NCI-H1105 treated with DMSO at 0.1 percent for 48 hours (cell line): ENCODE measurements around the gene ZNF407.
"Not testable (repeated sequence)": the region's sequence is repeated elsewhere in the genome, so short reads cannot be mapped to it uniquely, and the experiment has no call there.

Source experiments
- DNase-seq: peaks from one replicate; lab custom pipeline; 2025; lab: John Stamatoyannopoulos, UW

Gene ZNF407, protein sequence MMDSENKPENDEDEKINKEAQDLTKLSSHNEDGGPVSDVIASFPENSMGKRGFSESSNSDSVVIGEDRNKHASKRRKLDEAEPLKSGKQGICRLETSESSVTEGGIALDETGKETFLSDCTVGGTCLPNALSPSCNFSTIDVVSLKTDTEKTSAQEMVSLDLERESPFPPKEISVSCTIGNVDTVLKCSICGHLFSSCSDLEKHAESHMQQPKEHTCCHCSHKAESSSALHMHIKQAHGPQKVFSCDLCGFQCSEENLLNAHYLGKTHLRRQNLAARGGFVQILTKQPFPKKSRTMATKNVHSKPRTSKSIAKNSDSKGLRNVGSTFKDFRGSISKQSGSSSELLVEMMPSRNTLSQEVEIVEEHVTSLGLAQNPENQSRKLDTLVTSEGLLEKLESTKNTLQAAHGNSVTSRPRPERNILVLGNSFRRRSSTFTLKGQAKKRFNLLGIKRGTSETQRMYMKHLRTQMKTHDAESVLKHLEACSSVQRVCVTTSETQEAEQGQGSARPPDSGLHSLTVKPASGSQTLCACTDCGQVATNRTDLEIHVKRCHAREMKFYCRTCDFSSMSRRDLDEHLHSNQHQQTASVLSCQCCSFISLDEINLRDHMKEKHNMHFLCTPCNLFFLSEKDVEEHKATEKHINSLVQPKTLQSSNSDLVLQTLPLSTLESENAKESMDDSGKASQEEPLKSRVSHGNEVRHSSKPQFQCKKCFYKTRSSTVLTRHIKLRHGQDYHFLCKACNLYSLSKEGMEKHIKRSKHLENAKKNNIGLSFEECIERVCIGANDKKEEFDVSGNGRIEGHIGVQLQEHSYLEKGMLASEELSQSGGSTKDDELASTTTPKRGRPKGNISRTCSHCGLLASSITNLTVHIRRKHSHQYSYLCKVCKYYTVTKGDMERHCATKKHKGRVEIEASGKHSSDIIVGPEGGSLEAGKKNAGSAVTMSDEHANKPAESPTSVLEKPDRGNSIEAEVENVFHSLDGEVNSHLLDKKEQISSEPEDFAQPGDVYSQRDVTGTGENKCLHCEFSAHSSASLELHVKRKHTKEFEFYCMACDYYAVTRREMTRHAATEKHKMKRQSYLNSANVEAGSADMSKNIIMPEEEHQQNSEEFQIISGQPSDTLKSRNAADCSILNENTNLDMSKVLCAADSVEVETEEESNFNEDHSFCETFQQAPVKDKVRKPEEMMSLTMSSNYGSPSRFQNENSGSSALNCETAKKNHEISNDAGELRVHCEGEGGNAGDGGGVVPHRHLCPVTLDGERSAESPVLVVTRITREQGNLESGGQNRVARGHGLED (N-terminal part only)

DNA sequence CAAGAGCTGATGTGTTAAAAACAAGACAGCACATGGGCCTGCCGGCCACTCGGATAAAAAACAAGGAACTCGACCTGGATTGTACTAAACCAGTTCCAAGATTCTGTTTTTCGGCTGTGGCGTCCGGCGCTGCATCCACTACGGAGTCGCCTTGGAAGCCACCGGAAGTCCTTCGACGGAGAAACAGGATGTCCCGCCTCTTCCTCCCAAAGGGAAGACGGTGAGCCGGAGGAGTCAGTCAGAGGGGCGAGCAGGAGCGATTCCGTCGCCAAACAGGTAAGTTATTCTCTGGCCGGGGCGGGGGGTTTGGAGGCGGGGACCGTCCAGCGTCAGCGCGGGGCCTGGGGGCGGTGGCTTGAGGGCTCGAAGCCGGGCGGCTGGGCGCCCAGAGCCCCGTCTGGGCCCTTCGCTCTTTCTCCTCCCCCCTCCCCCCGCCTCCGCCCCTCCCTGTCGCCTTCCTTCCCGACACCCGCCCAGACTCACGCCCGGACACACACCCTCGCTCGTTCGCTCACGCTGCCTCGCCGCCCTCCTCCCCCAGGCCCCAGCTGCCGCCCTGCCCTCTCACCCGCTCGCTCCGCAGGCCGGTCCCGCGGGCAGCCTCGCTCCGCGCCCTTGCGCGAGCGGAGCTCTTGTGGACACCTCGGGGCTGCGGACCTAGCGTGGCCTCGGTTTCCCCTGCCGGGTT, at the start of gene ZNF407:
ZNF407 (plus strand) TSS at position 209 of the 688 bp plus-strand sequence. CDS start 33,150 bp downstream, outside the sequence.
- peak; percentile 90 for DNase-seq

DNA sequence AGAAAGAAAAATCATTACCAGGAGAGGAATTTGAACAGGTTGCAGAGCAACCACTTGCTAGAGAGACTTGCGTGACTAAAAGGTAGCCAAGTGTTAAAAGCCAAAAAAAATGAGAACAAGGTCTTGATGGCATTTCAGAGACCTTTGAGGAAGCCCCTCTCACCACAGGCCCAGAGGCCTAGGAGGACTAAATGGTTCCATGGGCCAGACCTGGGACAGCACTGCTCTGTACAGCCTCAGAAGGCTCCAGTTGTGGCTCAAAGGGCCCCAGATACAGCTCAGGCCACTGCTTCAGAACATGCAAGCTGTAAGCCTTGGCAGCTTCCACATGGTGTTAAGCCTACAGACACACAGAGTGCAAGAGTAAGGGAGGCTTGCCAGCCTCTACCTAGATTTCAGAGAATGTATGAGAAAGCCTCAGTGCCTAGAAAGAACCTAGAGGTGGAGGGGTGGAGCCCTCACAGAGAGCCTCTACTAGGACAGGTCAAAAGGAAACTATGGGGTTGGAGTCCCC, 48.0 kb upstream of the ZNF407 start:
- DNase-seq, result no peak

DNA sequence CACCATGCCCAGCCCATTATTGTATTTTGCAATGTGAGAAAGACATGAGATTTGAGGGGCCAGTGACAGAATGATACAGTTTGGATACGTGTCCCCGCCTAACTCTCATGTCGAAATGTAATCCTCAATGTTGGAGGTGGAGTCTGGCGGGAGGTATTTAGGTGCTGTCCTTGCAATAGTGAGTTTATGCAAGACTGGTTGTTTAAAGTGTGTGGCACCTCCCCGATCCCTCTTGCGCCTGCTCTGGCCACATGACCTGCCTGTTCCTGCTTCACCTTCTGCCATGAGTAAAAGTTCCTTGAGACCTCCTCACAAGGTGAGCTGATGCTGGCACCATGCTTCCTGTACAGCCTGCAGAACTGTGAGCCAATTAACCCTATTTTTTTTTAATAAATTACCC, 46.8 kb upstream of the ZNF407 start:
- no peak for DNase-seq

DNA sequence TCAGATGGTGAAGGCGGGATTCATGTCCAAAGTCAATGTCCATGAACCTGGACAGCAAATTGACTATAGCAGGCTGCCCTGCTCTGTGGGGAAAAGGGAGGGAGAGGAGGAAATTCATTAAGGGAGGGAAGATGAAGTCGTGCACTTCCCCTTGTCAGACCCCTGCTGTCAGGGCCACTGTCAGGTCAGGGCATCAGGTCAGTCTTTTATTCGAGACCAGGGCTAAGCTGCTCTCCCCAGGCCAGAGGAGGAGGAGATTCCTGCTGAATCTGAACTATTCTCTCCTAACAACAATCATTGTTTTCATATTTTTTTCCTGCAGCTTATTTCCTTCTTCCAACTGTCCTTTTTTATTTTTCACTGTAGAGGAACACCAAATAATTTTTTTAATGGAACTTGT, 46.2 kb upstream of the ZNF407 start:
- no peak for DNase-seq

DNA sequence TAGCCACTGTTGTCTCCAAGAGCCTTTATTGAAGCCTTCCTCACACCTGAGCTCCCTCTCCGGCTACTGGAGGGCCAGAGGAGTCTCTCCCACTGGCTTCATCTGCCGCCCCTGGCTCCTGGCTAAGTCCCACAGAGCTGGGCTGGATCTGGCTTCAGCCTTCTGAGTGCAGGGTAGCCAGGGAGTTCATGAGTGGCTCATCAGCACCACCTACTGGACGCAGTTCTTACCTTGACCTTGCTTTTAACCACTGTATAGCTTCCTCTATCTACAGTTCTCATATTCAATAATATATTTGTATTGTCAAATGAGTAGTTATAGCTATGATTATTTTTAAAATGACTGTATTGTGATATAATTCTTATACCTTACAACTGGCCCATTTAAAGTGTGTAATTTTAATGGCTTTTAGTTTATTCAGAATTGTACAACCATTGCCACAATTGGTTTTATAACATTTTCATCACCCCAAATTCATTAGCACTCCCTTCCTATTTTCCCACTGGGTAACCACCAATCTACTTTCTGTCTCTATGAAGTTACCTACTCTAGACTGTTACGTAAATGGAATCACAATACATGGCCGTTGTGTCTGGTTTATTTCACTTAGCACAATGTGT, 45.6 kb upstream of the ZNF407 start:
- peak; percentile 81 for DNase-seq

DNA sequence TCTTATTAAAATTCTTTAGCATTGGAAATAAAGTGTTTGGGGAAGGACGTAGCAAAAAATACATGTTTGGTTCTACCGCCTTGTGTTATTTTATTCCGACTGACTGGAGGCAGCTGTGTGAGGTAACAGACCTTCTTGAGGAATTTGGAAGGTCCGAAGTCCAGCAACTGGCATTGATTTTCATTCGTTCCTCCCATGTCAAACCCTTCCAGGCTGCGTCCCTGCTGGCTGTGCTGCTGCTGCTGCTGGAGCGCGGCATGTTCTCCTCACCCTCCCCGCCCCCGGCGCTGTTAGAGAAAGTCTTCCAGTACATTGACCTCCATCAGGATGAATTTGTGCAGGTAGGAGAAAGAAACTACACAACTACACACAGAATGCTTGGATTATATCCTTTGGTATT, 41.5 kb upstream of the ZNF407 start:
- no peak for DNase-seq

DNA sequence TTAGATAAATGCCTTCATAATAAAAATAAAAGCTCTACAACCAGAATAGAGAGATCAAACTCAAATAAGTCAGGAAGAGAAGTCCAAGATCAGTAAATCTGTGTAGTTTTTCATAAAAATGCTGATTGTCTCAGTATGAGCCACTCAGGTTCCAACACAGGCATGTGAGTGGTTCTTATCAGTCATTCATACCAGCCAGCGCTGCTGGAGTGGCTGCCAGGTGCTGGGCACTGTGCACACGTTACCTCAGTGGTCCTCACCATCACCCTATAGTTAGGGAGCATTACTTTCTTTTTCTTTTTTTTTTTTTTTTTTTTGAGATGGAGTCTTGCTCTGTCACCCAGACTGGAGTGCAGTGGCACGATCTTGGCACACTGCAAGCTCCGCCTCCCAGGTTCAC, 39.6 kb upstream of the ZNF407 start:
- no peak for DNase-seq

DNA sequence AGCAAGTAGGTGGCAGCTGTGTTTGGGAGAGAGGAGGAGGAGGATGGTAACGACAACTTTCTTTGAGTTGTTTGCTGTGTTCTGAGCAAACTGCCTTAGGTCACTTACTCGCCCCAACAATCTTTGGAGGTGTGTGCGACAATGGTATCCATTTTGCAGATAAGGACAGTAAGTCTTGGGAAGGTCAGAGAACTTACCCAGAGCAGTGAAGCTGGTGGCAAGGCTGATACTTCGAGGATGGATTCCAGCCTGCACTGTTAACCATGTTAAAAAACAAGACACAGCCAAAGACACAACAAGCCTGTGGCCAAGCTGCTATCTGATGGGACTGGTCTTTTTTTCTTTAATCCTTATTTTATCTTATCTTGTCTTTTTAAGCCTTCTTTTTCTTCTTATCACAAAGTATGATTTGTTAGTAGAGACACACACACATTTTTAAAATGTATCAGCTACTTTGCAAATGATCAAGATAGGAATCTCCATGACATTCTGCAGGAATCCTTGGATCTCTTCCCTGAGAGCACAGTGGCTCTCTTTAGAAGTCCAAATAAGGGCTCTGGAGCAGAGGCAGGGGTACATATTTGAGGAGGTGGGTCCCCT, 35.4 kb upstream of the ZNF407 start:
- no peak for DNase-seq

DNA sequence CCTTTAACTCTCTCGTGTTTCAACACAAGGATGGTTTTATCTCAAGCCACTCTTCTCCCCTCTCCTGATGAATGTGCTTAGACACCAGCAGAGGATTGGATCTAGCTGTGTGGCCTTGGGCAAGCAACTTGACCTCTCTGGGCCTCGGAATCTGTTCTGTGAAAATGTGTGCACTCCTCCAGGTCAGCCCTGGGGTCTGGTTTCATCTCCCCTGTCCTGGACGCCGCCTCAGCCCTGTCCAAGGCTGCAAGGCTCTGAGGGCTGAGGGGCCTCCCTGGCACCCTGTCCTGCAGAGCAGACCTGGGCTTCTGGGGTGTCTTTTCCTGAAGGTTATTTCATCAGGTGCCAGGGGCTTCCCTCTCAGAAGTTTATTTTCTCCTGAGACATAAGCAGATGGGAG, 34.9 kb upstream of the ZNF407 start:
- DNase-seq, result no peak

DNA sequence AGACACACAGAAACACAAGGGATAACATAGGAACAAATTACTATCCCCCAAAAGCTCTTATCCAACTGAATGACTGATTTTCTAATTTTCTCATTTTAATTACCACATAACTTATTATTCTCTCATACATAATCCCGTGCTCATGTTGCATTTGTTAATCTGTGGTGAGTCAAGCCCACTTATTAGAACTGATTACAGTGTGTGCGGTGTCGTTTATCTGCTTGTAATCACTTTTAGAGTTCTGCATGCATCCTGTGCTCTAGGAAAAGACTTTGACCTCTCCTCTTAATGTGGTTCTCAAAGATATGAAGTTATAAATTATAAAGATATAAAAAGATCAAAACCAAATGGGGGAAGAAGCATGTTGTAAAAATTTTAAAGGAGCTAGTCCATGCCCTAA, 33.7 kb upstream of the ZNF407 start:
- no peak for DNase-seq

DNA sequence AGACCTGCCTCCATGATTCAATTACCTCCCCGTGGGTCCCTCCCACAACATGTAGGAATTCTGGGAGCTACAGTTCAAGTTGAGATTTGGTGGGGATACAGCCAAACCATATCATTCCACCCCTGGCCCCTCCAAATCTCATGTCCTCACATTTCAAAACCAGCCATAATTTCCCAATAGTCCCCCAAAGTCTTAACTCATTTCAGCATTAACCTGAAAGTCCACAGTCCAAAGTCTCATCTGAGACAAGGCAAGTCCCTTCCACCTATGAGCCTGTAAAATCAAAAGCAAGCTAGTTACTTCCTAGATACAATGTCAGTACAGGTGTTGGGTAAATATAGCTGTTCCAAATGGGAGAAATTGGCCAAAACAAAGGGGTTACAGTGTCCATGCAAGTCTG, 32.5 kb upstream of the ZNF407 start:
- not testable (repeated sequence) for DNase-seq

DNA sequence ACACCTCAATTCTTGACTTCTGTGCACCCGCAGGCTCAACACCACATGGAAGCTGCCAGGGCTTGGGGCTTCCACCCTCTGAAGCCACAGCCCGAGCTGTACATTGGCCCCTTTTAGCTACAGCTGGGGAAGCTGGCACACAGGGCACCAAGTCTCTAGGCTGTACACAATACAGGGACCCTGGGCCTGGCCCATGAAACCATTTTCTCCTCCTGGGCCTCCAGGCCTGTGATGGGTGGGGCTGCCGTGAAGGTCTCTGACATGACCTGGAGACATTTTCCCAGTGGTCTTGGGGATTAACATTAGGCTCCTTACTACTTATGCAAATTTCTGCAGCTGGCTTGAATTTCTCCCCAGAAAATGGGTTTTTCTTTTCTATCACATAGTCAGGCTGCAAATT, 31.7 kb upstream of the ZNF407 start:
- DNase-seq, result not testable (repeated sequence)

DNA sequence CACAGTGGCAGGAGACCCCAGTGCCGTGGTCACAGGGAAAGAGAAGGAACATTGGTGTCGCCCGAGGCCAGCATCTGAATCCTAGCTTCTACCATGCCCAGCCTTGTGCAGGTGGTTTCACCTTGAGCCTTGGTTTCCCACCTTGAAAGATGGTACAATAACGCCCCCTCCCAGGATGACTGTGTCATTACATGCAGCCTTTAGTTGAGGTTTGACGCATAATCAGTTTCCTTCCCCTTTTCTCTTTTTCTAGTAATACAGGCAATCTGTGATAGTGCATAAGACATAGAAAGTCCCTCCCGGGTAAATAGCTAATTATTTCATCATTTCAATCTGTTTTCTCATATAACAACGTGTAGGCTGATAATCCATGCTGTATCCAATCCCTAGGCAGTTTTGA, 29.8 kb upstream of the ZNF407 start:
- no peak for DNase-seq

DNA sequence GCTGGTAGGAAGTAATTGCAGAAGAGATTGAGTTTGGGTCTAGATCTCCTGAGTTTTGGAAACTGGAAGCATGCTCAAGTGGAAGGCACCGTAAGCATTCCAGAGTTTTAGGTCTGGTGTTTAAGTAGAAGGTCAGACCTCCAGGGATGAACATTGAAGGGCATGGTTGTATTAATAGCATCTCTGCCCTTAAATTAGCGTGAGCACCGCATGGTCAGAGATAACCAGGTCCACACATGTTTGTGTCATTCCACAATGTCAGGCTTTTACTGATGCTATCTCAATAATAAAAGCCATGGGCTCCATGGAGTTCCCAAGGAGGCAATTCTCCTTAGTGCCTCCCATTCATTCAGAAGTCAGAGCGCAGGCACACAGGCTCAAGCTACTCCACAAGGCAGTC, 28.3 kb upstream of the ZNF407 start:
- no peak for DNase-seq

DNA sequence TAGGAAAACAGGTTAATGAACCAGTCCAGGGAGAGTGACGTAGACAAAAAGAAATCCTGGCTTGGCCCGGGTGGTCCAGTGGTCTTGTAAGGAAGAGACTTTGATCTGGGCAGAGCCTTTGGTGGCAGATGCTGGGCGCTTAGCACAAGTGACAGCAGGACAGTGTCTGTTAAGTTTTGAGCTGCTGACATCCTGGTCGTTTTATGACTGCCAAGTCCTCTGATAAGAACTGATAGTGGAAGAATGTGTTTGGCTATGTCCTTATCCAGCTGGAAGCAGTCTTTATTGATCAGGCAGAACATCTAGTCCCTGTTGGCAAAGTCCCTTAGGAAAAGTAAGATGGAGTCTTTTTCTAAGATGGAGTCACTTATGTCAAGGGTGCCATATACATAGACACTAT, 27.4 kb upstream of the ZNF407 start:
- no peak for DNase-seq

DNA sequence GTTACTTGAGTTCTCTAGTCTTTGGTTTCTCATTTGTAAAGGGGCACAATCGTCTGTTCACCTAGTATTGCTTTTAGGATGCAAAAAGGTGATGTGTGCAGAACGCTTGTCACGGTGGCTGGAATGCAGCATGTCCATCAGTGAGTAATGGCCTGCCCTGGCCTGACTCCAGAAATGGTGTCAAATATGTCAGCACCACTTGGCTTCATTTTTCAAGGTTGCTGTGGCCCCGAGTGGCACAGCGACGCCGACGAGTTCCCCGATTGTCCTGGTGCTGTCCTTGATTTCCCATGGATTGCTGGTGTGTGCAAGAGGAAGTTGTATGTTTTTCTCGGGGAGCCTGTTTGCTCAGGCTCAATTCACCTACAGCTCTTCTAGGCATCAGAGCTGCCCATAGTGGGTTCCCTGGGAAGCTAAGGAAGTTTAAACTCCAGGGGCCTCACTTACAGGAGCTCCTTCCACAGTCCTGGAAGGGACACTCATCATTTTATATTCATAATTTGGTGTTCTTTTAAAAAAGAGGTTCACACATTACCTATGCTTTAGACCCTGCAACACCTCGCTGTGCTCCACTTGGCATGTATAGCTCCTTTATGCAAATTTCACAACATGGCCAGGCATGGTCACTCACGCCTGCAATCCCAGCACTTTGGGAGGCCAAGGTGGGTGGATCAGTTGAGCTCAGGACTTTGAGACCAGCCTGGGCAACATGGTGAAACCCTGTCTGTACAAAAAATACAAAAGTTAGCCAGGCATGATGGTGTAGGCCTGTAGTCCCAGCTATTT, 25.6 kb upstream of the ZNF407 start:
- DNase-seq, result no peak

DNA sequence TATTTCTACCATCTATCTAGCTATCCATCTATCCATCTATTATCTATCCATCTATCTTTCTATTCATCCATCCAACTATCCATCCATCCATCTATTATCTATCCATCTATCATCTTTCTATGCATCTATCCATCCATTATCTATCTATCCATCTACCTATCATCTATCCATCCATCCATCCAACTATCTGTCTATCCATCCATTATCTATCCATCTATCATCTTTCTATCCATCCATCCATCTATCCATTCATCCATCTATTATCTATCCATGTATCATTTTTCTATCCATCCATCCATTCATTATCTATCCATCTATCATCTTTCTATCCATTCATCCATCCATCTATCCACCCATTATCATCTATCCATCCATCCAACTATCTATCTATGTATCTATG, 24.6 kb upstream of the ZNF407 start:
- DNase-seq, result no peak

DNA sequence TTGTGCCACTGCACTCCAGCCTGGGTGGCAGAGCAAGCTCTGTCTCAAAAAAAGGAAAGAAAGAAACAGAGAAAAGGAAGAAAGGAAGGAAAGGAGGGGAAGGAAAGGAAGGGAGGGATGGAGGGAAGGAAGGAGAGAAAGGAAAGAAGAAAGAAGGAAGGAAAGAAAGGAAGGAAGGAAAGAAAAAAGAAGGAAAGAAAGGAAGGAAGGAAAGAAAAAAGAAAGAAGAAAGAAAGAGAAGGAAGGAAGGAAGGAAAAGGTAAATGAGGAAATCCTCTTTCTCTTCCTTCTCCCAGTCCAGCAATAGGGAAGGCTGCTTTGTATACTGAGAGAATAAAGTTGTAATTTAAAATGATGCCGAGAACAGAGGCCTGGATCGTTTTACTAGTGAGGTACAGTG, 22.8 kb upstream of the ZNF407 start:
- DNase-seq, result no peak

DNA sequence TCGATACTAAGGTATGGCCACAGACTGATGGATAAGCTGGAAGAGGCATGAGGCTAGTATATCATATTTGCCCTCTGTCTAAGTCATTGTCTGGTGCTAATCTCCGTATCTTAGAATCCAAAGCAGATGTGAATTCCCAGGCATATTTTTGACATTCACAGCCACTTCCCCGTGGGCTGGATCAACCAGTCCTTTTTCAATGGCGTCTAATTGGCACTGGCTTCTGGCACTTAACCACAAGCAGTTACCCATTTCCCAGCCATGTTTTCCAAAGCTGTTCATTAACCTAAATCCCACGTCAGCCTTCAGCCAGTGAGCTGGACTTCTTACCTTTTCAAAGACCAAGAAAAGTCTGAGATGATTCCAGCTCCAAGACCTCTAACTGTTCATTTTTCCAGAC, 20.7 kb upstream of the ZNF407 start:
- no peak for DNase-seq
